Fibroblast of lung (primary cell): ENCODE measurements around the gene FAM47C. TPM values are rescaled to one million over a fixed set of nuclear protein-coding genes. Genes with fewer than 3 reads are reported as not detected.

Source experiments
- DNase-seq, 2 donors: peaks; one replicate each; pipeline versions ENCODE4 v3.0.0 to v3.0.0-alpha.2; 2010; ENCODE audit warnings: low read depth in 2 of 2
- H2AFZ ChIP-seq: 2 replicates; pipeline ENCODE4 v1.5.1; 2012; ENCODE audit warnings: low read length, control low read depth, inconsistent platforms
- H3K27ac ChIP-seq: 2 replicates; pipeline ENCODE4 v1.5.1; 2011; ENCODE audit warnings: low read length, control low read depth; ENCODE audit not compliant: insufficient read depth
- H3K27me3 ChIP-seq: 2 replicates; pipeline ENCODE4 v1.5.1; 2011; ENCODE audit warnings: mild to moderate bottlenecking, low read length; ENCODE audit not compliant: control insufficient read depth, insufficient read depth
- H3K36me3 ChIP-seq: 2 replicates; pipeline ENCODE4 v1.5.1; 2011; ENCODE audit warnings: low read length; ENCODE audit not compliant: control insufficient read depth, insufficient read depth
- H3K4me1 ChIP-seq: 2 replicates; pipeline ENCODE4 v1.5.1; 2011; ENCODE audit warnings: low read length; ENCODE audit not compliant: control insufficient read depth, insufficient read depth; ENCODE audit errors: extremely low read depth
- H3K4me2 ChIP-seq: 2 replicates; pipeline ENCODE4 v1.5.1; 2011; ENCODE audit warnings: low read length, control low read depth; ENCODE audit not compliant: insufficient read depth; ENCODE audit errors: extremely low read depth
- H3K4me3 ChIP-seq, 4 experiments: fragments of 200-600 bp in 1 of 4; sonication (generic) in 1 of 4; replicated peaks in 1 of 4; 2 replicates each; pipeline ENCODE4 v1.5.1; 2011 to 2016; ENCODE audit warnings: low read length in 4 of 4, low read depth in 3 of 4, mild to moderate bottlenecking in 3 of 4, control low read depth in 2 of 4, inconsistent platforms in 1 of 4, mixed read lengths in 1 of 4; ENCODE audit not compliant: insufficient read depth in 1 of 4; ENCODE audit errors: control extremely low read depth in 1 of 4
- H3K79me2 ChIP-seq: 2 replicates; pipeline ENCODE4 v1.5.1; 2012; ENCODE audit warnings: mild to moderate bottlenecking, low read length, inconsistent platforms; ENCODE audit not compliant: control insufficient read depth, insufficient read depth
- H3K9ac ChIP-seq: 2 replicates; pipeline ENCODE4 v1.5.1; 2011; ENCODE audit warnings: mild to moderate bottlenecking, low read length, control low read depth; ENCODE audit not compliant: insufficient read depth
- H3K9me3 ChIP-seq: 2 replicates; pipeline ENCODE4 v1.5.1; 2012; ENCODE audit warnings: low read depth, low read length; ENCODE audit not compliant: control insufficient read depth, insufficient read depth
- H4K20me1 ChIP-seq: 2 replicates; pipeline ENCODE4 v1.5.1; 2011; ENCODE audit warnings: low read length; ENCODE audit not compliant: control insufficient read depth, insufficient read depth; ENCODE audit errors: extremely low read depth
- EZH2 ChIP-seq: IDR thresholded peaks from 2 replicates; pipeline ENCODE4 v1.5.1; 2012; ENCODE audit warnings: low read length, control low read depth, mild to moderate bottlenecking; ENCODE audit errors: missing control alignments
- polyA plus RNA-seq, 2 donors: library from polyadenylated mRNA; depleted of rRNA in 1 of 2; stranded (reverse) in 1 of 2; unstranded in 1 of 2; fragments of >200 nt; gene quantifications; 2 replicates each; pipeline ENCODE4 v1.2.1, GENCODE V29; 2011 to 2012; ENCODE audit warnings: missing spikeins in 1 of 2
- total RNA-seq: library from RNA; depleted of rRNA; stranded (reverse); fragments of >200 nt; gene quantifications from 2 replicates; pipeline ENCODE4 v1.2.1, GENCODE V29; 2014
- TF ChIP-seq, protein P1 (sequence below), 2 donors: IDR thresholded peaks in 1 of 2; conservative IDR thresholded peaks in 1 of 2; 1 replicate in 1 of 2; 2 replicates in 1 of 2; pipeline ENCODE4 v1.5.1; 2011 to 2012; ENCODE audit warnings: low read length in 2 of 2, control low read depth in 1 of 2, inconsistent platforms in 1 of 2, low read depth in 1 of 2, mild to moderate bottlenecking in 1 of 2

The FAM47C gene
- total and polyA plus RNA-seq, 2 donors (not counting 1 experiment from before 2014, with no cell fraction given) = not detected

DNA sequence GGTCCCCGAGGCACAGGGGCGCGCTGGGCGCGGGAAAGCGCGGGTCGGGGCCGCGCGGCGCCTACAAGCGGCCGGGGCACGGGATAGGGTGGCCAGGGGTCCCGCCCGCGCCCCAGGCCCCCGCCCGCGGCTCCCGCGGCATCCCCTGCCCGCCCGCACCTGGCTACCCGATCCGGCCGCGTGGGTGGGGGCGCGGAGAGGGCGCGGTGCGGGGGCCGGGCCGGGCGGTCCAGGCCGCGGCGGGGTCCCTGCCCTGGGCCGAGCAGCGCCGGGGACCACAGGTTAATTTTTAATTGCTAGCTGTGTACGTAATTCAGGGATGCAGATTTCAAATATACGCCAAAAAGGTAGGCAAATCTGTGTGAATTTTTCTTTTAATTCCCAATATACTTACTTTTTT, 44.3 kb upstream of the FAM47C start:
- H3K4me1 ChIP-seq = no peaks in the 10 kb centered on the region

GRCh38 chrX:36973575-36973974, 34.6 kb upstream of the FAM47C start:
- TF ChIP-seq EZH2 = no peak
- TF ChIP-seq, protein P1, sequence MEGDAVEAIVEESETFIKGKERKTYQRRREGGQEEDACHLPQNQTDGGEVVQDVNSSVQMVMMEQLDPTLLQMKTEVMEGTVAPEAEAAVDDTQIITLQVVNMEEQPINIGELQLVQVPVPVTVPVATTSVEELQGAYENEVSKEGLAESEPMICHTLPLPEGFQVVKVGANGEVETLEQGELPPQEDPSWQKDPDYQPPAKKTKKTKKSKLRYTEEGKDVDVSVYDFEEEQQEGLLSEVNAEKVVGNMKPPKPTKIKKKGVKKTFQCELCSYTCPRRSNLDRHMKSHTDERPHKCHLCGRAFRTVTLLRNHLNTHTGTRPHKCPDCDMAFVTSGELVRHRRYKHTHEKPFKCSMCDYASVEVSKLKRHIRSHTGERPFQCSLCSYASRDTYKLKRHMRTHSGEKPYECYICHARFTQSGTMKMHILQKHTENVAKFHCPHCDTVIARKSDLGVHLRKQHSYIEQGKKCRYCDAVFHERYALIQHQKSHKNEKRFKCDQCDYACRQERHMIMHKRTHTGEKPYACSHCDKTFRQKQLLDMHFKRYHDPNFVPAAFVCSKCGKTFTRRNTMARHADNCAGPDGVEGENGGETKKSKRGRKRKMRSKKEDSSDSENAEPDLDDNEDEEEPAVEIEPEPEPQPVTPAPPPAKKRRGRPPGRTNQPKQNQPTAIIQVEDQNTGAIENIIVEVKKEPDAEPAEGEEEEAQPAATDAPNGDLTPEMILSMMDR (conservative IDR thresholded peaks at IDR 0.05 in 1 of 2, IDR thresholded peaks at IDR 0.05 in 1 of 2; ENCODE audit: low read depth in 1 of 2, low read length in 2 of 2) = no peak
- Histone ChIP-seq H3K27ac (no peak overlapping the region), H3K4me2 (no peak overlapping the region), H3K27me3 (no peaks in the 10 kb centered on the region), H3K9ac (no peak overlapping the region), H3K9me3 (no peaks in the 10 kb centered on the region), H3K79me2 (no peaks in the 10 kb centered on the region), H2AFZ (no peak overlapping the region), H3K4me3 (no peak overlapping the region), H4K20me1 (no peaks in the 10 kb centered on the region), H3K36me3 (no peaks in the 10 kb centered on the region), H3K4me1 (no peaks in the 10 kb centered on the region)
- DNase-seq = no peak

More for the DNA sequence above, 44.3 kb upstream of the FAM47C start:
- H3K9ac ChIP-seq = no peak overlapping the region
- no peak for TF ChIP-seq EZH2
- TF ChIP-seq, protein P1 (conservative IDR thresholded peaks at IDR 0.05 in 1 of 2, IDR thresholded peaks at IDR 0.05 in 1 of 2; ENCODE audit: low read depth in 1 of 2, low read length in 2 of 2) = no peak
- H3K4me2 ChIP-seq = no peak overlapping the region
- no peaks in the 10 kb centered on the region for H3K27me3 ChIP-seq
- H3K27ac ChIP-seq = no peak overlapping the region
- no peak overlapping the region for H3K4me3 ChIP-seq
- H3K36me3 ChIP-seq = no peaks in the 10 kb centered on the region
- no peaks in the 10 kb centered on the region for H3K79me2 ChIP-seq
- no peak for DNase-seq
- H2AFZ ChIP-seq = no peak overlapping the region
- no peaks in the 10 kb centered on the region for H3K9me3 ChIP-seq
- H4K20me1 ChIP-seq = no peaks in the 10 kb centered on the region

GRCh38 chrX:36974911-36975310, 33.3 kb upstream of the FAM47C start:
- no peaks in the 10 kb centered on the region for H3K27me3 ChIP-seq
- H4K20me1 ChIP-seq = no peaks in the 10 kb centered on the region
- H3K9me3 ChIP-seq = no peaks in the 10 kb centered on the region
- TF ChIP-seq EZH2 = no peak
- TF ChIP-seq, protein P1 (conservative IDR thresholded peaks at IDR 0.05 in 1 of 2, IDR thresholded peaks at IDR 0.05 in 1 of 2; ENCODE audit: low read depth in 1 of 2, low read length in 2 of 2) = no peak
- H3K27ac ChIP-seq = no peak overlapping the region
- no peak overlapping the region for H3K4me3 ChIP-seq
- H2AFZ ChIP-seq = no peak overlapping the region
- H3K9ac ChIP-seq = no peak overlapping the region
- no peaks in the 10 kb centered on the region for H3K79me2 ChIP-seq
- no peak for DNase-seq
- no peak overlapping the region for H3K4me2 ChIP-seq
- no peaks in the 10 kb centered on the region for H3K36me3 ChIP-seq
- H3K4me1 ChIP-seq = no peaks in the 10 kb centered on the region
